T-helper 17 cell (primary cell): ENCODE data around the gene OSBPL10. TPM values are rescaled to one million over a fixed set of nuclear protein-coding genes. Genes with fewer than 3 reads are reported as not detected.

ENCODE experiments used
- ATAC-seq: fragments of 150-1000 bp; cut with Tn5 transposase; 2 replicates; pipeline ENCODE4 v1.10.0; 2021; ENCODE audit warnings: mild to moderate bottlenecking, moderate library complexity
- DNase-seq, 3 donors: peaks; one replicate each; pipeline versions ENCODE4 v3.0.0 to v3.0.0-alpha.2; 2020 to 2021
- H3K9me3 ChIP-seq: one replicate; pipeline ENCODE4 v1.7.0; 2013; ENCODE audit warnings: low read length, mild to moderate bottlenecking; ENCODE audit not compliant: control insufficient read depth, poor library complexity, severe bottlenecking
- H3K27ac Mint-ChIP-seq: one replicate; pipeline ENCODE4 v1.8.0; 2022; ENCODE audit warnings: mild to moderate bottlenecking, moderate library complexity, mixed read lengths
- H3K27me3 Mint-ChIP-seq: one replicate; pipeline ENCODE4 v1.8.0; 2022; ENCODE audit warnings: mixed read lengths
- H3K36me3 Mint-ChIP-seq: one replicate; pipeline ENCODE4 v1.8.0; 2022; ENCODE audit warnings: low read depth, mixed read lengths
- H3K4me1 Mint-ChIP-seq: one replicate; pipeline ENCODE4 v1.8.0; 2022; ENCODE audit warnings: mild to moderate bottlenecking, mixed read lengths
- H3K4me3 Mint-ChIP-seq: one replicate; pipeline ENCODE4 v1.8.0; 2022; ENCODE audit warnings: mild to moderate bottlenecking, moderate library complexity, mixed read lengths
- total RNA-seq, 4 donors: library from RNA in 2 of 4; stranded (reverse) in 2 of 4; gene quantifications; one replicate each; pipeline ENCODE4 v1.2.3 and lab custom pipeline; 2022 to 2026

OSBPL10 gene
- total RNA-seq, 2 donors from 2014 or later = 8.5 TPM; not detected in 1

DNA sequence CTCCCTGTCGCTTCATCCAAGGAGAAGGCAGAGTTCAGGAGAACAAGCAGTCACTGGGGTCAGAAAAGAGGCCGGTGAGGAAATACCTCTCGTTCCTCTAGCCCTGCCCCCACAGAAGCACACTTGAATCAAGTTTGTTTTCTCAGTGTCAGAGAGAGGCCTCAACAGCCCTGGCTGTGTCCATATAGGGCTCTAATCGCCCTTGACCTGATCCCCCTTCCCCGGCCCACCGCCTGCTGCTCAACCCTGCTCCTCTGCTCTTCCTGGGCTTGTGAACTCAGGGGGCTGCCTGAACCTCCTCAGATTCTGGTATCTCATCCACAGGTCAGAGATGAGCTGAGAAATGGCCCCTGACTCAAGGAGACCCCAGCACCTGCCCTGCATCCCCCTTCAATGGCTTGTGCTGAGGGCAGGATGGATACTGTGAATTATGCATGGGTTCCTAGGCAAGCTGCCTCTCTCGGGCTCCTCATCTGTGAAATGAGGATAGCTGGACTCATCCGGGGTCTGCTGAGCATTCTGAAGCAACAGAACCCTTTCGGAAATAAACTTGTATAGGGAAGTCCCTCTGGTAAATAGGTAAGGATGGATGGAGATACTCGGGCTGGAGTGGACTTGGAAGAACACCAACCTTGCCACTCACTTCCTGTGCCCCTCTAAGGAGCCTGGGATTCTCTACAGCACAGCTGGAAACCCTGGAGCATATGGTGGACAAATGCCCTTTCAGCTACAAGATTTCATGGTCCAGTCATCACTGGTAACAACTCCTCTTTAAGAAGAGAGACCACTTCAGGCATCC lies 300.8 kb downstream of the OSBPL10 start:
- H3K27ac Mint-ChIP-seq = no peak overlapping the region
- H3K9me3 ChIP-seq = peaks cover 3% of the 10 kb centered on the region
- H3K36me3 Mint-ChIP-seq = no peaks in the 10 kb centered on the region
- peaks cover 2% of the 10 kb centered on the region for H3K4me1 Mint-ChIP-seq
- H3K4me3 Mint-ChIP-seq = no peak overlapping the region
- DNase-seq (no peak), ATAC-seq (no peak)
- peaks cover 4% of the 10 kb centered on the region for H3K27me3 Mint-ChIP-seq

DNA sequence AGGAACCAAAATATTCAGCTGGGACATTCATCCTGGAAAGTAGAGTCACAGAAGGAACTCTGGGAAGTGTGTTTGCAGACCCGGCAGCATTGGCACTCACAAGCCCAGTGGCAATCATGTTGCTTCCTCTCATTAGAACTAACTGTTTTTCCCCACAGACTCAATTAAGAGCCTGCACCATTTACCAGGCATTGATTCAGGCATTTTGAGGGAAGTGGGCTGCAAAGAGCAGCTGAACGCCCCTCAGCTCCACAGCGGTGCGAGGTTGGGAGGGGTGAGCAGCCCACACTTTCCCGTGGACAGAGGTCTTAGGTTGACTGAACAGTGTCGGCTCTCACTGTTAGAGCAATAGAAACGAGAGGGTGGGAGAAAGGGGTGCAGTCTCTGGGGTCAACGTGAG lies 304.5 kb downstream of the OSBPL10 start:
- no peaks in the 10 kb centered on the region for H3K9me3 ChIP-seq
- peaks cover 2% of the 10 kb centered on the region for H3K4me1 Mint-ChIP-seq
- ATAC-seq (no peak), DNase-seq (no peak)
- H3K27me3 Mint-ChIP-seq = no peaks in the 10 kb centered on the region
- H3K27ac Mint-ChIP-seq = no peak overlapping the region
- no peaks in the 10 kb centered on the region for H3K36me3 Mint-ChIP-seq
- no peak overlapping the region for H3K4me3 Mint-ChIP-seq

GRCh38 chr3:31673950-31674349 lies 307.1 kb downstream of the OSBPL10 start:
- H3K36me3 Mint-ChIP-seq = peaks cover 2% of the 10 kb centered on the region
- DNase-seq (no peak), ATAC-seq (no peak)
- no peak overlapping the region for H3K27ac Mint-ChIP-seq
- no peak overlapping the region for H3K4me3 Mint-ChIP-seq
- peaks cover 2% of the 10 kb centered on the region for H3K4me1 Mint-ChIP-seq
- no peaks in the 10 kb centered on the region for H3K9me3 ChIP-seq
- H3K27me3 Mint-ChIP-seq = peaks cover 8% of the 10 kb centered on the region

- H3K4me3 Mint-ChIP-seq = no peak overlapping the region
- H3K36me3 Mint-ChIP-seq = peaks cover 2% of the 10 kb centered on the region
- peaks cover 8% of the 10 kb centered on the region for H3K27me3 Mint-ChIP-seq
- no peak for ATAC-seq
- no peaks in the 10 kb centered on the region for H3K9me3 ChIP-seq
- H3K27ac Mint-ChIP-seq = no peak overlapping the region
- H3K4me1 Mint-ChIP-seq = no peaks in the 10 kb centered on the region
- no peak for DNase-seq
Observed at GRCh38 chr3:31671976-31672375, 309.1 kb downstream of the OSBPL10 start.

- ATAC-seq (no peak), DNase-seq (no peak)
- H3K9me3 ChIP-seq = no peaks in the 10 kb centered on the region
- H3K27ac Mint-ChIP-seq = no peak overlapping the region
- H3K4me1 Mint-ChIP-seq = no peaks in the 10 kb centered on the region
- peaks cover 2% of the 10 kb centered on the region for H3K36me3 Mint-ChIP-seq
- H3K27me3 Mint-ChIP-seq = peaks cover 8% of the 10 kb centered on the region
- H3K4me3 Mint-ChIP-seq = no peak overlapping the region
Observed at GRCh38 chr3:31671451-31671850, 309.6 kb downstream of the OSBPL10 start.

- Mint-ChIP-seq H3K27ac (no peak overlapping the region), H3K27me3 (peaks cover 12% of the 10 kb centered on the region), H3K36me3 (peaks cover 2% of the 10 kb centered on the region), H3K4me3 (no peak overlapping the region), H3K4me1 (no peaks in the 10 kb centered on the region)
- no peaks in the 10 kb centered on the region for H3K9me3 ChIP-seq
- no peak for DNase-seq
- no peak for ATAC-seq
Observed at GRCh38 chr3:31670722-31671121, 310.3 kb downstream of the OSBPL10 start.

DNA sequence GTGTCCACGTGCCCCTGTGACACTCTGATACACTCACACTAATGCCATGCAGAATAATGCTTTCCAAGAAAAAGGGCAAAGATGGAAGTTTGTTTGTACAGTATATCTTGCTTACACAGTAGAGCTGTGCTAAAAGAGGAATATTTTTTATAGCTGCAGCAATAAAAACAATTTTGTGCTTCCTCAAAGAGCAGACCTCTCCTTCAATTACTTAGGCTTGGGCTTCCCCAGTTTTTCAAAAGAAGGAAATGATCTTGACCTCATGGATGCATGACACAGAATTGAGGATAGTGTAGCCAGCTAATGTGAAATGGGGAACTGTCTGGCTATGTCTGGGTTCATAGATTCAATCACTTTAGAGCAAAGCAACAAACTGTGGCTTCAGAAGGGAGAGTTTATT lies 310.9 kb downstream of the OSBPL10 start:
- no peaks in the 10 kb centered on the region for H3K4me1 Mint-ChIP-seq
- H3K36me3 Mint-ChIP-seq = peaks cover 2% of the 10 kb centered on the region
- peaks cover 14% of the 10 kb centered on the region for H3K27me3 Mint-ChIP-seq
- H3K27ac Mint-ChIP-seq = no peak overlapping the region
- no peaks in the 10 kb centered on the region for H3K9me3 ChIP-seq
- no peak for ATAC-seq
- no peak for DNase-seq
- H3K4me3 Mint-ChIP-seq = no peak overlapping the region

DNA sequence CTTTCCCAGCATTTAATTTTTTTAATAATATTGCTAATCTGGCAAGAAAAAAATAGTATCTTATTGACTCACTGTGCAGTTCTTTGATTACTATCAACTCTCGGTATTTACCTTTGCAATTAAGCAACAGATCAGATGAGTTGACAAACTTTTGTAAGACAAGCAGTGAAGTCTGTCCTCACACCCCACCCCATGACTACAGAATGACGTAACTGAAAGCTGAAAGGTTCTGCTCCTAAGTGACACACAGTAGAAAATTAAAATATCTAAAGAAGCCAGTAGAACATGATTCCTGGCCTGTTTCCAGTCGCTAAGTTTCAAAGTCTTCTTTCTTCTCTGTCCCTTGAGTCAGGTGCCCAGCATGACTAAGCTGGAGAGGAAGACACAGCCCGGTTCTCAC lies 312.8 kb downstream of the OSBPL10 start:
- H3K36me3 Mint-ChIP-seq = peaks cover 2% of the 10 kb centered on the region

GRCh38 chr3:31667582-31667981 lies 313.5 kb downstream of the OSBPL10 start:
- H3K9me3 ChIP-seq = no peaks in the 10 kb centered on the region
- H3K4me1 Mint-ChIP-seq = no peaks in the 10 kb centered on the region
- ATAC-seq (no peak), DNase-seq (no peak)
- H3K27ac Mint-ChIP-seq = no peak overlapping the region
- no peak overlapping the region for H3K4me3 Mint-ChIP-seq
- peaks cover 14% of the 10 kb centered on the region for H3K27me3 Mint-ChIP-seq
- peaks cover 2% of the 10 kb centered on the region for H3K36me3 Mint-ChIP-seq

More for the DNA sequence above, 312.8 kb downstream of the OSBPL10 start:
- Mint-ChIP-seq H3K27ac (no peak overlapping the region), H3K4me3 (no peak overlapping the region), H3K27me3 (peaks cover 14% of the 10 kb centered on the region), H3K4me1 (no peaks in the 10 kb centered on the region)
- no peaks in the 10 kb centered on the region for H3K9me3 ChIP-seq
- ATAC-seq = no peak
- no peak for DNase-seq

GRCh38 chr3:31664031-31664430 lies 317.0 kb downstream of the OSBPL10 start:
- DNase-seq (no peak), ATAC-seq (no peak)
- H3K36me3 Mint-ChIP-seq = no peaks in the 10 kb centered on the region
- H3K27ac Mint-ChIP-seq = no peak overlapping the region
- no peak overlapping the region for H3K4me3 Mint-ChIP-seq
- no peaks in the 10 kb centered on the region for H3K4me1 Mint-ChIP-seq
- H3K9me3 ChIP-seq = peaks cover 10% of the 10 kb centered on the region
- peaks cover 6% of the 10 kb centered on the region for H3K27me3 Mint-ChIP-seq

DNA sequence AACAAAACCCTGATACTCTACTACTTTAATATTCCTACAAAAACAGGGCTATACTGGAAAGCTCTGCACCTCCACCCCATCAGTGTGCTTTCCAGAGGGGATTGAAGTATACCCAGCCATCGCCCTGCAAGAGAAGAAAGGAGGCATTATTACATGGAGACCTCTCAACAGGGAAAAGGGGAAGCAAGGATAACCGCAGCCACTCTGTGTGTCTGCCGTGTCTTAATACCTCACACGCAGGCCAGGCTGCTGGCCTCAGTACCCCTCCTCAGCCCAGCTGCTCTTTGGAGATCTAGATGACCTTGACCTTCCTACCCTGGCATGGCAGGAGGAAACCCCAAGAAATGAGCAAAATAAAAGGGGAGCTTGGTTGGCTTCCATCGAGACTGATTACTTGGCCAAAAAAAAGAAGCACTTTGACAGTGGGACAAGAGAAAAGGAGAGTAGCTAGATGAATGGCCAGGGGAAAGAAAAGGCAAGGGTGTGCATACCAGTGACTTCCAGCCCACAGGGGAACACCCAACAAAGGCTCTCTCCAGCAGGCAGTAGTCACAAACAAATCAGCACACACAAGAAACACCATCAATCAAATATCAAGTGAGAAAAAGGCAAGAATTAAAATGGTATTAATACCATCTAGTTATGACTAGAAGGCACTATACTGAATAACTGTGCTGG lies 318.9 kb downstream of the OSBPL10 start:
- H3K9me3 ChIP-seq = peaks cover 18% of the 10 kb centered on the region
- ATAC-seq = no peak
- no peak for DNase-seq
- Mint-ChIP-seq H3K36me3 (no peaks in the 10 kb centered on the region), H3K27ac (no peak overlapping the region), H3K4me3 (no peak overlapping the region), H3K27me3 (peaks cover 6% of the 10 kb centered on the region), H3K4me1 (no peaks in the 10 kb centered on the region)

- H3K4me1 Mint-ChIP-seq = no peaks in the 10 kb centered on the region
- peaks cover 6% of the 10 kb centered on the region for H3K27me3 Mint-ChIP-seq
- H3K9me3 ChIP-seq = peaks cover 18% of the 10 kb centered on the region
- ATAC-seq (no peak), DNase-seq (no peak)
- no peak overlapping the region for H3K4me3 Mint-ChIP-seq
- no peaks in the 10 kb centered on the region for H3K36me3 Mint-ChIP-seq
- H3K27ac Mint-ChIP-seq = no peak overlapping the region
Observed at GRCh38 chr3:31661286-31661685, 319.8 kb downstream of the OSBPL10 start.

- Mint-ChIP-seq H3K27me3 (no peaks in the 10 kb centered on the region), H3K4me3 (no peak overlapping the region), H3K4me1 (no peaks in the 10 kb centered on the region), H3K27ac (no peak overlapping the region), H3K36me3 (no peaks in the 10 kb centered on the region)
- ATAC-seq (no peak), DNase-seq (no peak)
- H3K9me3 ChIP-seq = peaks cover 22% of the 10 kb centered on the region
Observed at GRCh38 chr3:31659246-31659645, 321.8 kb downstream of the OSBPL10 start.

DNA sequence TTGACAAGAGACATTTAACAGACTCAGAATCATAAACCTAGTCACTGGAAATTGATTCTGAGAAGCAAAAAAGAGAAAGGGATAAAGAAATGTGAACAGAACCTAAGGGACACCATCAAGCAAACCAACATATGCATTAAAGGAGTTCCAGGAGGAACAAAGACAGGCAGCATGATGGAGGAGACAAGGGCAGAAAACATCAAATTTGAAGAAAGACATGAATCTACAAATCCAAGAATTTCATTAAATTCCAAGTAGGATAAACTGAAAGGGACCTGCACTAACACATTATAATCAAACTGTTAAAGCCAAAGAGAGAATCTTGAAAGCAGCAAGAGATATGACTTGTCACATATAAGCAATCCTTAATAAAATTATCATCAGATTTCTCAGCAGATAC lies 326.1 kb downstream of the OSBPL10 start:
- DNase-seq (no peak), ATAC-seq (no peak)
- H3K27ac Mint-ChIP-seq = no peak overlapping the region
- peaks cover 29% of the 10 kb centered on the region for H3K9me3 ChIP-seq
- H3K4me3 Mint-ChIP-seq = no peak overlapping the region
- no peaks in the 10 kb centered on the region for H3K36me3 Mint-ChIP-seq
- no peaks in the 10 kb centered on the region for H3K27me3 Mint-ChIP-seq
- H3K4me1 Mint-ChIP-seq = no peaks in the 10 kb centered on the region
